HG03103 (cell line): ENCODE data around the gene LATS2.

Source experiments
- ATAC-seq: cut with Tn5 transposase; IDR thresholded peaks from one replicate; pipeline ENCODE4 v1.9.1; 2021; ENCODE audit warnings: low read depth; ENCODE audit not compliant: unreplicated experiment

LATS2 gene

DNA sequence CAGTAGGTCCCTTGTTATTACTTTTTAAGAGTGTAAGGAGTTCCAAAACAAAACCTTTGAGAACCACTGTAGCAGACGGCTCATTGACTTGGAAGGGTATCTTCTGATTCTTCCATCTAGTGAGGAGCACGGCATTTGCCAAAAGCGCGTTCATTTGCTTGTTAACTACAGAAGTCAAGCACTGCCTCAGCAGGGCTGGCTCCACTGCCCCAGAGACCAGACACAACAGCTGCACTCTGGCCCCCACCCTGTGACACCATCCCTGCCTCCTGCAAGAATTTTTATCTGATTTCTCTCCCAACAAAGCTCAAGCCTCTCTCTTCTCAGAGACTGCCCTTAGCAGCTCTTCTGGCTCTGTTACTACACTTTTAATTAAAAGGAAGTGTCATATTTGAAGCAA is 138.1 kb downstream of the LATS2 start:
- no peak for ATAC-seq
